PC-9 (cell line): ENCODE results near the gene CCDC167. TPM values are rescaled to one million over a fixed set of nuclear protein-coding genes. Genes with fewer than 3 reads are reported as not detected.

ENCODE experiments used
- BruUV-seq: library from RNA; stranded (reverse); fragments of 400-500 nt; replicated peaks from 2 replicates; lab custom pipeline; 2021; lab: Mats Ljungman, UMichigan
- CTCF ChIA-PET: fragments of 300-600 bp; sonication (Branson Sonifier 250); formaldehyde crosslinking; loops from one replicate; lab custom pipeline; 2022; ENCODE audit warnings: antibody characterized with exemption; lab: Charles Lee
- POLR2A ChIA-PET: fragments of 300-600 bp; sonication (Branson Sonifier 250); formaldehyde crosslinking; loops from one replicate; lab custom pipeline; 2022; ENCODE audit warnings: antibody characterized with exemption; ENCODE audit not compliant: unreplicated experiment; lab: Charles Lee
- DNase-seq, 2 experiments: peaks; one replicate each; pipeline versions ENCODE4 v3.0.0 to v3.0.0-alpha.2; 2015 to 2022; ENCODE audit warnings: mixed read lengths in 1 of 2
- H2AFZ ChIP-seq: fragments of 200-600 bp; sonication (generic); 2 replicates; pipeline ENCODE4 v1.8.1; 2017; ENCODE audit warnings: antibody characterized with exemption
- H3F3A ChIP-seq: fragments of 200-600 bp; sonication (generic); 2 replicates; pipeline ENCODE4 v1.8.1; 2017; ENCODE audit warnings: antibody characterized with exemption, mild to moderate bottlenecking, low read depth; ENCODE audit not compliant: insufficient read depth
- H3K27ac ChIP-seq: fragments of 200-600 bp; sonication (generic); 2 replicates; pipeline ENCODE4 v1.6.1; 2016; ENCODE audit warnings: mixed run types
- H3K27me3 ChIP-seq: fragments of 200-600 bp; sonication (generic); 2 replicates; pipeline ENCODE4 v1.6.1; 2016; ENCODE audit warnings: low read depth, mixed run types; ENCODE audit not compliant: insufficient read depth
- H3K36me3 ChIP-seq: fragments of 200-600 bp; sonication (generic); 2 replicates; pipeline ENCODE4 v1.6.1; 2016; ENCODE audit warnings: low read depth, mixed run types
- H3K4me1 ChIP-seq: fragments of 200-600 bp; sonication (generic); replicated peaks from 2 replicates; pipeline ENCODE4 v1.6.1; 2016; ENCODE audit warnings: mixed run types; ENCODE audit not compliant: insufficient read depth
- H3K4me2 ChIP-seq: fragments of 200-600 bp; sonication (generic); 2 replicates; pipeline ENCODE4 v1.6.1; 2017; ENCODE audit warnings: mixed run types
- H3K4me3 ChIP-seq: fragments of 200-600 bp; sonication (generic); 2 replicates; pipeline ENCODE4 v1.6.1; 2016; ENCODE audit warnings: mixed run types
- H3K79me2 ChIP-seq: fragments of 200-600 bp; sonication (generic); 2 replicates; pipeline ENCODE4 v1.6.1; 2017; ENCODE audit warnings: low read depth, mixed run types
- H3K9me2 ChIP-seq: fragments of 200-600 bp; sonication (generic); 2 replicates; pipeline ENCODE4 v1.8.1; 2017; ENCODE audit warnings: mild to moderate bottlenecking; ENCODE audit not compliant: insufficient read depth
- H3K9me3 ChIP-seq: fragments of 200-600 bp; sonication (generic); 2 replicates; pipeline ENCODE4 v1.8.1; 2016; ENCODE audit warnings: low read depth; ENCODE audit not compliant: insufficient read depth
- H4K20me1 ChIP-seq: fragments of 200-600 bp; sonication (generic); 2 replicates; pipeline ENCODE4 v1.8.1; 2017; ENCODE audit not compliant: insufficient read depth
- CTCF ChIP-seq: fragments of 200-600 bp; sonication (generic); conservative IDR thresholded peaks from 2 replicates; pipeline ENCODE4 v1.6.1; 2017; ENCODE audit warnings: mixed run types, antibody characterized with exemption, mild to moderate bottlenecking, moderate library complexity
- EZH2 ChIP-seq: fragments of 200-600 bp; sonication (generic); IDR thresholded peaks from 2 replicates; pipeline ENCODE4 v1.8.0; 2017; ENCODE audit warnings: antibody characterized with exemption, low read depth
- intact Hi-C: fragments of 100-400 bp; cut with micrococcal nuclease; formaldehyde crosslinking; loops from one replicate; pipeline ENCODE4 v1.10.0; 2022; ENCODE audit not compliant: unreplicated experiment
- total RNA-seq: library from RNA; stranded (reverse); gene quantifications from 2 replicates; pipeline ENCODE4 v1.2.3, GENCODE V29; 2021

The CCDC167 gene
- total RNA-seq, 1 experiment from 2014 or later: 29.4 TPM

GRCh38 chr6:37441651-37442050, 58.0 kb downstream of the CCDC167 start:
- CTCF ChIA-PET: no interaction called here
- no peaks in the 10 kb centered on the region for H3K4me1 ChIP-seq
- no peak overlapping the region for H3K27ac ChIP-seq
- no peaks in the 10 kb centered on the region for H3K9me2 ChIP-seq
- POLR2A ChIA-PET: interaction anchor here (0.5 kb wide), 1 partner anchor 335 kb away, joined by 3 read pairs; no protein-coding TSS in a partner anchor
- no peaks in the 10 kb centered on the region for H3K27me3 ChIP-seq
- no peak overlapping the region for H2AFZ ChIP-seq
- H3K4me2 ChIP-seq: no peak overlapping the region
- intact Hi-C loops: no loop called here
- DNase-seq: no peak
- peaks cover 3% of the 10 kb centered on the region; the same call in 1 of the 2 replicates for H3K36me3 ChIP-seq
- TF ChIP-seq EZH2: no peak
- TF ChIP-seq CTCF: no peak
- no peak overlapping the region for H3K4me3 ChIP-seq
- no peaks in the 10 kb centered on the region for H3K9me3 ChIP-seq
- peaks cover 10% of the 10 kb centered on the region; the same call in 1 of the 2 replicates for H4K20me1 ChIP-seq
- H3K79me2 ChIP-seq: no peaks in the 10 kb centered on the region; the same call in 1 of the 2 replicates
- BruUV-seq: no TSS peak
- no peaks in the 10 kb centered on the region for H3F3A ChIP-seq

GRCh38 chr6:37438930-37439329, 60.8 kb downstream of the CCDC167 start:
- H3K27ac ChIP-seq: no peak overlapping the region
- H3K9me3 ChIP-seq: no peaks in the 10 kb centered on the region
- H4K20me1 ChIP-seq: peaks cover 10% of the 10 kb centered on the region; the same call in 1 of the 2 replicates
- ChIA-PET POLR2A (interaction anchor here (0.7 kb wide), 1 partner anchor 182 kb away, joined by 3 read pairs; no protein-coding TSS in a partner anchor), CTCF (no interaction called here)
- intact Hi-C loops: no loop called here
- peaks cover 14% of the 10 kb centered on the region for H3K79me2 ChIP-seq
- no peak for DNase-seq
- H3K4me3 ChIP-seq: no peak overlapping the region
- TF ChIP-seq EZH2 (no peak), CTCF (no peak)
- peaks cover 5% of the 10 kb centered on the region for H3K4me1 ChIP-seq
- H3K9me2 ChIP-seq: no peaks in the 10 kb centered on the region
- H3F3A ChIP-seq: no peaks in the 10 kb centered on the region
- H3K4me2 ChIP-seq: no peak overlapping the region
- no peaks in the 10 kb centered on the region for H3K27me3 ChIP-seq
- H3K36me3 ChIP-seq: peaks cover 12% of the 10 kb centered on the region; the same call in 1 of the 2 replicates
- BruUV-seq: no TSS peak
- H2AFZ ChIP-seq: no peak overlapping the region

DNA sequence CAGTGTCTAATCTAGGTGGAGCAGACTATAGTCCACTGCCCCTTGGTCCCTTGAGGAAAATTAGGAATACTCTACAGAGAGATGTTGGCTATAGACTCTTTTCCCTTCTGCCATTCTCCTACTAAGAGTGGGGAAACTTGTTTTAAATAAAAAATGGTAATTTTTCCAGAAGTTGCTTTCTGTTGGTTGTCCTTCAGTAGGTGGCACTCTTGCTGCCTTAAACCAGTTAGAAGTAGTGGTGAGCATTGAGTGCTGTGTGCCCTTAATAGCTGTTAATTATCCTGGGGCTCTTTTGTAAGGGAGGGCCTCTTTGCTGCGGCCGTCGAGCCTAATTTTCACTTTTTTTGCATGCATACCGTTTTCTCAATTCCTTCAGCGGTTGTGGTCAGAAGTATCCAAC, 63.9 kb downstream of the CCDC167 start:
- ChIA-PET POLR2A (no interaction called here), CTCF (no interaction called here)
- no TSS peak for BruUV-seq
- H3K27ac ChIP-seq: no peak overlapping the region
- H3K4me2 ChIP-seq: no peak overlapping the region
- no peak overlapping the region for H2AFZ ChIP-seq
- H3K79me2 ChIP-seq: peaks cover 21% of the 10 kb centered on the region
- TF ChIP-seq CTCF: no peak
- no peak for TF ChIP-seq EZH2
- no peaks in the 10 kb centered on the region for H3K9me3 ChIP-seq
- H3K4me3 ChIP-seq: no peak overlapping the region
- H3K4me1 ChIP-seq: peaks cover 14% of the 10 kb centered on the region
- no peaks in the 10 kb centered on the region for H3K9me2 ChIP-seq
- 0 out of 2 replicates have a peak, but pooled peaks cover 5% of the 10 kb centered on the region for H4K20me1 ChIP-seq
- intact Hi-C loops: no loop called here
- H3K27me3 ChIP-seq: no peaks in the 10 kb centered on the region
- no peak for DNase-seq
- H3F3A ChIP-seq: no peaks in the 10 kb centered on the region
- peaks cover 12% of the 10 kb centered on the region; the same call in 1 of the 2 replicates for H3K36me3 ChIP-seq
